OCI-LY7 (cell line): ENCODE measurements around the gene SMC6. TPM values are rescaled to one million over a fixed set of nuclear protein-coding genes. Genes with fewer than 3 reads are reported as not detected.

Experiments used
- BruUV-seq: library from RNA; stranded (reverse); fragments of 400-500 nt; replicated peaks from 2 replicates; lab custom pipeline; 2021; lab: Mats Ljungman, UMichigan
- CTCF ChIA-PET: fragments of 300-600 bp; sonication (Branson Sonifier 250); formaldehyde crosslinking; loops from one replicate; lab custom pipeline; 2022; ENCODE audit warnings: antibody characterized with exemption; ENCODE audit not compliant: unreplicated experiment; lab: Charles Lee
- POLR2A ChIA-PET: fragments of 300-600 bp; sonication (Branson Sonifier 250); formaldehyde crosslinking; loops from one replicate; lab custom pipeline; 2022; ENCODE audit warnings: antibody characterized with exemption; lab: Charles Lee
- DNase-seq: peaks from one replicate; pipeline ENCODE4 v3.0.0-alpha.2; 2015; ENCODE audit warnings: low spot score
- H2AFZ ChIP-seq: fragments of 200-600 bp; sonication (generic), shearing (Covaris generic); 2 replicates; pipeline ENCODE4 v1.6.1; 2014; ENCODE audit warnings: mild to moderate bottlenecking, antibody characterized with exemption, low read length, moderate library complexity
- H3K27ac ChIP-seq: fragments of 200-600 bp; sonication (generic); 2 replicates; pipeline ENCODE4 v1.5.1; 2014; ENCODE audit warnings: mixed run types, low read depth, mild to moderate bottlenecking, moderate library complexity, low read length, inconsistent platforms; ENCODE audit not compliant: poor library complexity, severe bottlenecking
- H3K36me3 ChIP-seq: fragments of 200-600 bp; sonication (generic); 2 replicates; pipeline ENCODE4 v1.6.1; 2014; ENCODE audit warnings: mild to moderate bottlenecking, antibody characterized with exemption, low read length, moderate library complexity, mixed read lengths; ENCODE audit not compliant: insufficient read depth
- H3K4me1 ChIP-seq: fragments of 200-600 bp; sonication (generic); 2 replicates; pipeline ENCODE4 v1.5.1; 2014; ENCODE audit warnings: mild to moderate bottlenecking, low read length; ENCODE audit not compliant: insufficient read depth, poor library complexity, severe bottlenecking
- H3K4me2 ChIP-seq: fragments of 200-600 bp; sonication (generic); 2 replicates; pipeline ENCODE4 v1.6.1; 2014; ENCODE audit warnings: mild to moderate bottlenecking, low read length
- H3K4me3 ChIP-seq: fragments of 200-600 bp; sonication (generic); 2 replicates; pipeline ENCODE4 v1.5.1; 2014; ENCODE audit warnings: mild to moderate bottlenecking, low read depth, low read length; ENCODE audit not compliant: poor library complexity, severe bottlenecking
- H3K79me2 ChIP-seq: fragments of 200-600 bp; sonication (generic); 2 replicates; pipeline ENCODE4 v1.6.1; 2016; ENCODE audit warnings: low read depth, mild to moderate bottlenecking, low read length, moderate library complexity, mixed read lengths; ENCODE audit not compliant: insufficient read depth
- H3K9me2 ChIP-seq: fragments of 200-600 bp; sonication (generic); 2 replicates; pipeline ENCODE4 v1.6.1; 2016; ENCODE audit warnings: mild to moderate bottlenecking, low read length, mixed read lengths; ENCODE audit not compliant: insufficient read depth
- H3K9me3 ChIP-seq: fragments of 200-600 bp; sonication (generic); 2 replicates; pipeline ENCODE4 v1.6.1; 2014; ENCODE audit warnings: mild to moderate bottlenecking, mixed run types, low read length, mixed read lengths
- H4K20me1 ChIP-seq: fragments of 200-600 bp; sonication (generic); 2 replicates; pipeline ENCODE4 v1.6.1; 2014; ENCODE audit warnings: mild to moderate bottlenecking, antibody characterized with exemption, low read length, moderate library complexity, mixed read lengths; ENCODE audit not compliant: insufficient read depth
- EZH2phosphoT487 ChIP-seq: fragments of 200-600 bp; sonication (generic); IDR thresholded peaks from 2 replicates; pipeline ENCODE4 v1.6.1; 2018; ENCODE audit warnings: low read depth, borderline replicate concordance, mild to moderate bottlenecking, mixed run types, antibody characterized with exemption, low read length, moderate library complexity, mixed read lengths
- intact Hi-C: fragments of 100-400 bp; cut with micrococcal nuclease; formaldehyde crosslinking; loops from one replicate; pipeline ENCODE4 v1.10.0; 2022; ENCODE audit not compliant: unreplicated experiment
- total RNA-seq, 2 experiments: library from RNA; depleted of rRNA in 1 of 2; stranded (reverse); fragments of >200 nt in 1 of 2; shearing (Covaris generic) in 1 of 2; gene quantifications; 2 replicates each; pipeline ENCODE4 v1.2.3, GENCODE V29; 2014 to 2022
- TF ChIP-seq, protein P1 (sequence below): fragments of 200-600 bp; sonication (generic); conservative IDR thresholded peaks from 2 replicates; pipeline ENCODE4 v1.5.1; 2014; ENCODE audit warnings: mild to moderate bottlenecking, antibody characterized with exemption, low read length, moderate library complexity, mixed read lengths

The SMC6 gene
- total RNA-seq, 2 experiments from 2014 or later, result 37.0 to 62.4 TPM

DNA sequence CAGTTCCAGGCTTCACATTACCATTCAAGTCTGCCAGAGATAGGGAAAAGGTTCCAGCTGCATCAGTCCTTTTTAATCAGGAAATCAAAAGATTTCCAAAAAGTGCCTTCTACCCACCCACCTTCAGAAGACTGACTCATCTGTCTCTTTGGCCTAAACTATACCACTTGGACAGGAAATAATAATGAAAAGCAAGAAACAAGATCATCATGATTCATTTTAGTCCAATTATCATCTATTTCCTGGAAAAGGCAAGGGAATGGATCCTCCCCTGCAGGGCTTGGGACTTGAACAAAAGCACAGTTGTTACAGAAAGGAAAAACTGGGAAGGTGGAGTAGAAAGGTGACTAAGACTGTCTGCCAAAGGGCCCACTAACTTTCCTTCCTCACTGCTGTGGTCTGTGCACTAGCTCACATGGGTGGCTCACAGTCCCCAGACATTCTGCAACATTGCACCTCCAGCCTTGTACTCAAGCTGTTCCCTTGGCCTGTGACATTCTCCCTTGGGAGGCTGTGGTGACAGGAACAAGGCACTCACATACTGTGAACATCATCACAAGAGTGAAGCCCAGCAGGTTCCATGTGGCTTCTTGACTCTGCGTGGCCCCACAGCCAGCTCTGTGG, 137.8 kb downstream of the SMC6 start:
- Histone ChIP-seq H3K9me3 (no peaks in the 10 kb centered on the region), H3K79me2 (no peaks in the 10 kb centered on the region), H3K36me3 (no peaks in the 10 kb centered on the region), H3K4me3 (no peak overlapping the region), H3K9me2 (no peaks in the 10 kb centered on the region), H3K27ac (no peak overlapping the region), H3K4me1 (no peaks in the 10 kb centered on the region), H4K20me1 (no peaks in the 10 kb centered on the region), H2AFZ (no peak overlapping the region), H3K4me2 (no peak overlapping the region)
- TF ChIP-seq, protein P1, sequence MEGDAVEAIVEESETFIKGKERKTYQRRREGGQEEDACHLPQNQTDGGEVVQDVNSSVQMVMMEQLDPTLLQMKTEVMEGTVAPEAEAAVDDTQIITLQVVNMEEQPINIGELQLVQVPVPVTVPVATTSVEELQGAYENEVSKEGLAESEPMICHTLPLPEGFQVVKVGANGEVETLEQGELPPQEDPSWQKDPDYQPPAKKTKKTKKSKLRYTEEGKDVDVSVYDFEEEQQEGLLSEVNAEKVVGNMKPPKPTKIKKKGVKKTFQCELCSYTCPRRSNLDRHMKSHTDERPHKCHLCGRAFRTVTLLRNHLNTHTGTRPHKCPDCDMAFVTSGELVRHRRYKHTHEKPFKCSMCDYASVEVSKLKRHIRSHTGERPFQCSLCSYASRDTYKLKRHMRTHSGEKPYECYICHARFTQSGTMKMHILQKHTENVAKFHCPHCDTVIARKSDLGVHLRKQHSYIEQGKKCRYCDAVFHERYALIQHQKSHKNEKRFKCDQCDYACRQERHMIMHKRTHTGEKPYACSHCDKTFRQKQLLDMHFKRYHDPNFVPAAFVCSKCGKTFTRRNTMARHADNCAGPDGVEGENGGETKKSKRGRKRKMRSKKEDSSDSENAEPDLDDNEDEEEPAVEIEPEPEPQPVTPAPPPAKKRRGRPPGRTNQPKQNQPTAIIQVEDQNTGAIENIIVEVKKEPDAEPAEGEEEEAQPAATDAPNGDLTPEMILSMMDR, result no peak
- no peak for TF ChIP-seq EZH2phosphoT487
- DNase-seq, result no peak
- CTCF ChIA-PET, result no interaction called here
- intact Hi-C loops, result no loop called here
- POLR2A ChIA-PET, result interaction anchor here (0.7 kb wide), 1 partner anchor 97 kb away, joined by 3 read pairs; no protein-coding TSS in a partner anchor
- BruUV-seq, result no TSS peak

DNA sequence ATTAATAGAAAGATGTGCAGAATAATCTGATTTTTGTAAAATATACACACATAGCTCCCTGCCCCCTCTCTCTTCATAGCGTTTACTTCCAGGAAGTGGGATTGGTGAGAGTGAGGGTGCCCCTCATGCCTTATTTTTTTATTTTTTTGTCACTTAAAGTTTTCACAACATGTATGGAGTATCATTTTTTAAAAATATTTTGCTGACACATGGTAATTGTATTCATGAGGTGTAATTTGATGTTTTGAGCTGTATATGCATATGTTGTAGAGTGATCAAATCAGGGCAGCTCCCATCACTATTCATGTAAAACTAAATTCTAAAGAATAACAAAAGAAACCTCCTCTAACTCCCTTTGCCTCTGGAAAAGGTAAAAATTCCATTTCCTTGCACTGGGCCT, 138.5 kb downstream of the SMC6 start:
- no peaks in the 10 kb centered on the region for H3K4me1 ChIP-seq
- intact Hi-C loops, result no loop called here
- H3K9me2 ChIP-seq, result no peaks in the 10 kb centered on the region
- no peaks in the 10 kb centered on the region for H3K36me3 ChIP-seq
- no peak overlapping the region for H3K4me3 ChIP-seq
- no peak overlapping the region for H3K4me2 ChIP-seq
- POLR2A ChIA-PET, result interaction anchor here (0.7 kb wide), 1 partner anchor 98 kb away, joined by 3 read pairs; no protein-coding TSS in a partner anchor
- H3K9me3 ChIP-seq, result no peaks in the 10 kb centered on the region
- no peak overlapping the region for H2AFZ ChIP-seq
- DNase-seq, result no peak
- no TSS peak for BruUV-seq
- no peak for TF ChIP-seq EZH2phosphoT487
- TF ChIP-seq, protein P1, result no peak
- no peak overlapping the region for H3K27ac ChIP-seq
- no peaks in the 10 kb centered on the region for H4K20me1 ChIP-seq
- CTCF ChIA-PET, result no interaction called here
- no peaks in the 10 kb centered on the region for H3K79me2 ChIP-seq

DNA sequence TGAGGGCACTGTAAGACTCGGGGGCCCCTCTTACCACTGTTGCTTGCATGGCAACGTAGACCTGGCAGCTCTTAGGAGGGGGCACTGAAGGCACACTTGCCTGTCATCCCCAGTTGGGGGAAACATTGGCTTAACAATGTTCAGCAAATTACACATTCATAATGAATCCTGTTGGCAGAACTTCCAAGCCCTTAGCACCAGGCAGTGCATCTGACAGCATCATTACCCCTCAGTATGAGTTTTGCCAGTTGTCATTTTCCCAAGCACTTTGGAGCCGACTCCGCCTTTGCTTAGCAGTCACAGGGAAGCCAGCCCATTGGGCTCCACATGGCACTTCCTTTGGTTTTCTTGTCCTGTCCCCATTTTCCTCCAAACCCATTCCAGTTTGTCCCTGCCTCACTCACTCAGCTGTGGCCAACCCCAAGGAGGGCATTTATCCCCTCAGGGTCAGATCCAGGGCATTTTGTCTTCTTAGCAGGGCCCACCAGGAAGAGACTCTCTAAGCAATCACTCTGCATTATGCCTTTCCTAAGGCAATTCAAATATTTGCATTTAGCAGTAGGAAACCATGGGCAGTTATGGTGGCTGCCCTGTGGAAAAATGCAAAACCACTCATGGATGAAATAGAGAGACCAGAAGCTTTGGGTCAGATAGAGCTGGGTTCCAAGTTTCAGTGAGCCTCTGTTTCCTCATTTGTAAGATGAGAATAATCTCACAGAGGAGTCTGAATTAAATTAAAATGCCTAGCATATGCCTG, 139.3 kb downstream of the SMC6 start:
- Histone ChIP-seq H2AFZ (no peak overlapping the region), H3K4me2 (no peak overlapping the region), H3K9me2 (no peaks in the 10 kb centered on the region), H3K79me2 (no peaks in the 10 kb centered on the region), H4K20me1 (no peaks in the 10 kb centered on the region), H3K27ac (no peak overlapping the region), H3K4me1 (no peaks in the 10 kb centered on the region), H3K4me3 (no peak overlapping the region), H3K9me3 (no peaks in the 10 kb centered on the region), H3K36me3 (no peaks in the 10 kb centered on the region)
- no TSS peak for BruUV-seq
- TF ChIP-seq EZH2phosphoT487, result no peak
- TF ChIP-seq, protein P1, result no peak
- DNase-seq, result no peak
- intact Hi-C loops, result no loop called here
- ChIA-PET CTCF (no interaction called here), POLR2A (no interaction called here)
